HCT116 (cell line): ENCODE results near the gene ELF2. TPM values are rescaled to one million over a fixed set of nuclear protein-coding genes. Genes with fewer than 3 reads are reported as not detected.

Experiments used
- ATAC-seq: fragments of 200-7000 bp; cut with Tn5 transposase; 2 replicates; pipeline ENCODE4 v1.9.1; 2020; ENCODE audit warnings: mild to moderate bottlenecking, moderate library complexity
- BruUV-seq: library from RNA; stranded (reverse); fragments of 400-500 nt; replicated peaks from 2 replicates; lab custom pipeline; 2021; lab: Mats Ljungman, UMichigan
- CTCF ChIA-PET: fragments of 300-600 bp; sonication (Branson Sonifier 250); formaldehyde crosslinking; loops from one replicate; lab custom pipeline; 2021; ENCODE audit warnings: antibody characterized with exemption; lab: Charles Lee
- POLR2A ChIA-PET: fragments of 300-600, 350-600 bp; sonication (Branson Sonifier 250); formaldehyde crosslinking; loops from one replicate; lab custom pipeline; 2021; ENCODE audit warnings: antibody characterized with exemption; lab: Charles Lee
- RAD21 ChIA-PET, 2 experiments: fragments of 300-600 bp; sonication (Branson Sonifier 250); formaldehyde crosslinking; loops; one replicate each; lab custom pipeline; 2023; ENCODE audit warnings: low total read pairs in 2 of 2; ENCODE audit not compliant: uncharacterized antibody in 2 of 2, unreplicated experiment in 2 of 2, low non-redundant PET in 1 of 2; lab: Charles Lee
- DNase-seq: peaks from one replicate; pipeline ENCODE4 v3.0.0-alpha.2; 2010; ENCODE audit warnings: low read depth, low spot score
- H2AFZ ChIP-seq: fragments of 200-600 bp; shearing (Covaris generic), sonication (generic); 2 replicates; pipeline ENCODE4 v1.6.1; 2017; ENCODE audit warnings: low read depth, mixed run types, mixed read lengths, antibody characterized with exemption, low read length; ENCODE audit not compliant: poor library complexity, severe bottlenecking
- H3K27ac ChIP-seq: 2 replicates; pipeline ENCODE4 v1.5.1; 2012; ENCODE audit warnings: low read depth, low read length
- H3K27me3 ChIP-seq: fragments of 200-600 bp; sonication (generic); 2 replicates; pipeline ENCODE4 v1.6.1; 2016; ENCODE audit warnings: mixed run types, low read length, mixed read lengths; ENCODE audit not compliant: insufficient read depth
- H3K36me3 ChIP-seq, 2 experiments: fragments of 200-500 bp in 1 of 2; fragments of 200-600 bp in 1 of 2; sonication (Bioruptor generic) in 1 of 2; sonication (generic) in 1 of 2; 2 replicates each; pipeline versions ENCODE4 v1.5.1 to v1.6.1; 2014 to 2016; ENCODE audit warnings: low read length in 2 of 2, inconsistent platforms in 1 of 2, mixed read lengths in 1 of 2, mixed run types in 1 of 2; ENCODE audit not compliant: insufficient read depth in 2 of 2, control insufficient read depth in 1 of 2
- H3K4me1 ChIP-seq, 2 experiments: fragments of 200-600 bp in 1 of 2; sonication (generic) in 1 of 2; 2 replicates each; pipeline versions ENCODE4 v1.5.1 to v1.6.1; 2012 to 2017; ENCODE audit warnings: low read length in 2 of 2, inconsistent platforms in 1 of 2, mild to moderate bottlenecking in 1 of 2, mixed read lengths in 1 of 2, mixed run types in 1 of 2, moderate library complexity in 1 of 2; ENCODE audit not compliant: insufficient read depth in 2 of 2, control insufficient read depth in 1 of 2
- H3K4me2 ChIP-seq: fragments of 200-600 bp; sonication (generic); 2 replicates; pipeline ENCODE4 v1.6.1; 2017; ENCODE audit warnings: mixed run types, low read length, mixed read lengths
- H3K4me3 ChIP-seq, 2 experiments: fragments of 200-600 bp in 1 of 2; sonication (generic) in 1 of 2; replicated peaks in 1 of 2; 2 replicates each; pipeline ENCODE4 v1.5.1; 2011 to 2016; ENCODE audit warnings: low read length in 2 of 2, control low read depth in 1 of 2, low read depth in 1 of 2, mild to moderate bottlenecking in 1 of 2, mixed read lengths in 1 of 2, mixed run types in 1 of 2
- H3K79me2 ChIP-seq: fragments of 200-600 bp; sonication (generic); 2 replicates; pipeline ENCODE4 v1.6.1; 2017; ENCODE audit warnings: mild to moderate bottlenecking, mixed run types, low read length, moderate library complexity, mixed read lengths; ENCODE audit not compliant: insufficient read depth
- H3K9ac ChIP-seq: fragments of 200-600 bp; sonication (generic); 2 replicates; pipeline ENCODE4 v1.6.1; 2016; ENCODE audit warnings: low read length, mixed read lengths
- H3K9me2 ChIP-seq: fragments of 200-600 bp; sonication (generic), shearing (Covaris generic); 2 replicates; pipeline ENCODE4 v1.6.1; 2017; ENCODE audit warnings: mixed run types, mild to moderate bottlenecking, moderate library complexity; ENCODE audit not compliant: insufficient read depth
- H3K9me3 ChIP-seq, 2 experiments: fragments of 200-500 bp in 1 of 2; fragments of 200-600 bp in 1 of 2; sonication (Bioruptor generic) in 1 of 2; sonication (generic) in 1 of 2; 2 replicates each; pipeline ENCODE4 v1.6.1; 2014 to 2017; ENCODE audit warnings: low read length in 2 of 2, mixed read lengths in 2 of 2, inconsistent platforms in 1 of 2, low read depth in 1 of 2, mild to moderate bottlenecking in 1 of 2, mixed run types in 1 of 2, moderate library complexity in 1 of 2; ENCODE audit not compliant: control insufficient read depth in 1 of 2, insufficient read depth in 1 of 2
- H4K20me1 ChIP-seq: fragments of 200-600 bp; sonication (generic), shearing (Covaris generic); 2 replicates; pipeline ENCODE4 v1.6.1; 2017; ENCODE audit warnings: mixed run types, mild to moderate bottlenecking, moderate library complexity; ENCODE audit not compliant: insufficient read depth
- CBX3 ChIP-seq: IDR thresholded peaks from 2 replicates; pipeline ENCODE4 v1.6.1; 2012; ENCODE audit warnings: low read depth
- CEBPB ChIP-seq: IDR thresholded peaks from 2 replicates; pipeline ENCODE4 v1.6.1; 2012; ENCODE audit warnings: low read depth
- EGR1 ChIP-seq: IDR thresholded peaks from 2 replicates; pipeline ENCODE4 v1.6.1; 2012; ENCODE audit warnings: low read depth
- ELF1 ChIP-seq: IDR thresholded peaks from 2 replicates; pipeline ENCODE4 v1.6.1; 2012; ENCODE audit warnings: low read depth, borderline replicate concordance
- EZH2 ChIP-seq: fragments of 200-600 bp; sonication (generic); IDR thresholded peaks from 2 replicates; pipeline ENCODE4 v1.6.1; 2017; ENCODE audit warnings: antibody characterized with exemption, mixed run types
- EZH2phosphoT487 ChIP-seq: fragments of 200-600 bp; IDR thresholded peaks from 2 replicates; pipeline ENCODE4 v1.6.1; 2018; ENCODE audit warnings: antibody characterized with exemption, borderline replicate concordance
- FOSL1 ChIP-seq: IDR thresholded peaks from 2 replicates; pipeline ENCODE4 v1.6.1; 2012; ENCODE audit warnings: low read depth
- JUND ChIP-seq: IDR thresholded peaks from 2 replicates; pipeline ENCODE4 v1.6.1; 2012
- POLR2AphosphoS5 ChIP-seq: IDR thresholded peaks from 2 replicates; pipeline ENCODE4 v1.6.1; 2011; ENCODE audit warnings: mild to moderate bottlenecking, low read depth, low read length, moderate library complexity
- RAD21 ChIP-seq: IDR thresholded peaks from 2 replicates; pipeline ENCODE4 v1.6.1; 2012; ENCODE audit warnings: low read depth, mild to moderate bottlenecking
- SIN3A ChIP-seq: IDR thresholded peaks from 2 replicates; pipeline ENCODE4 v1.6.1; 2012; ENCODE audit warnings: low read depth
- SP1 ChIP-seq: IDR thresholded peaks from 2 replicates; pipeline ENCODE4 v1.6.1; 2012; ENCODE audit warnings: low read depth
- SRF ChIP-seq: IDR thresholded peaks from 2 replicates; pipeline ENCODE4 v1.6.1; 2012; ENCODE audit warnings: low read depth
- YY1 ChIP-seq: IDR thresholded peaks from 2 replicates; pipeline ENCODE4 v1.6.1; 2011; ENCODE audit warnings: low read length, low read depth, moderate library complexity, mild to moderate bottlenecking; ENCODE audit not compliant: insufficient replicate concordance; ENCODE audit errors: extremely low read depth
- ZNF274 ChIP-seq: fragments of 200-500 bp; sonication (Bioruptor generic); IDR thresholded peaks from 2 replicates; pipeline ENCODE4 v1.6.1; 2014; ENCODE audit warnings: mild to moderate bottlenecking, low read depth, low read length, inconsistent platforms
- intact Hi-C: fragments of 100-400 bp; cut with micrococcal nuclease; formaldehyde crosslinking; loops from 2 replicates; pipeline ENCODE4 v1.10.0; 2022
- total RNA-seq: library from RNA; stranded (reverse); gene quantifications from one replicate; pipeline ENCODE4 v1.2.1, GENCODE V29; 2021; ENCODE audit not compliant: unreplicated experiment
- TF ChIP-seq, protein P1 (sequence below): IDR thresholded peaks from 2 replicates; pipeline ENCODE4 v1.6.1; 2012
- TF ChIP-seq, protein P2 (sequence below), 3 experiments: fragments of 200-600 bp in 1 of 3; sonication (generic) in 1 of 3; IDR thresholded peaks in 2 of 3; conservative IDR thresholded peaks in 1 of 3; 2 replicates each; pipeline ENCODE4 v1.5.1; 2012 to 2017; ENCODE audit warnings: low read depth in 2 of 3, low read length in 2 of 3, antibody characterized with exemption in 1 of 3, borderline replicate concordance in 1 of 3, control low read depth in 1 of 3, mild to moderate bottlenecking in 1 of 3, mixed read lengths in 1 of 3, mixed run types in 1 of 3, moderate library complexity in 1 of 3; ENCODE audit not compliant: insufficient read depth in 1 of 3
- TF ChIP-seq, protein P3 (sequence below): IDR thresholded peaks from 2 replicates; pipeline ENCODE4 v1.6.1; 2012; ENCODE audit warnings: low read depth

The ELF2 gene
- total RNA-seq, 1 experiment from 2014 or later = 28.2 TPM

DNA sequence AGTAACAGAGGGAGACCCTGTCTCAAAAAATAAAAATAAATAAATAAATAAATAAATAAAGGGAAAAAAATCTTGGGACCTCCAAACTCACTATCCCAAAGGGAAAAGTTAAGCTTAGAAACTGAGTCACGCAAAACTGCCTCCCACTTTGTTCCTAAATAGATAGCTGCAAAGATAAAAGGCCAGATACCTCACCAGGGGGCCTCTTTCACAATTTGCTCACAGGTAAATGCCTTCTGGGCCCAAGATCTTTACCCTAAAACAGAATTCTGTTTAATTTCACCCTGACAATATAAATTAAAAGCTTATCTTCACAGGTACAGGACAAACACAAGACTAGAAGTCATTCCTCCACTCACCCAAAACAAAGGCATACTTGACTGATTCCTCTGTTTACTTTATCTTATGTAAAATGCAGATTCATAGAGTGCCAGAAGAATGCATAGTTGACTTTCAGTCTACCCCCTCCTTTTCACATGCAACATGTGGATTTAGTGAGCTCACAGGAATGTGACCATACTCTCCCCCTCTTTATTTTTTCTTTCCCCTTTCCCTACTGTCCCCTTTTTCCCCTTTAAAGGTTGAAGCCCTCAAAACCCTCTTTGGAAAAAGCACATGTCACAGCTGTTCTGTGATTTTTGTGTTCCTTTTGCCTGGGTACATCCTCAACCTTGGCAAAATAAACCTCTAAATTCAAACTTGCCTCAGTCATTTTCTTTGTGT is 23.4 kb downstream of the ELF2 start:
- DNase-seq = no peak
- no peaks in the 10 kb centered on the region for H3K9me3 ChIP-seq
- no peaks in the 10 kb centered on the region for H3K27me3 ChIP-seq
- no peak overlapping the region for H3K4me3 ChIP-seq
- RAD21 ChIA-PET = no interaction called here
- ATAC-seq = no peak
- H3K9ac ChIP-seq = no peak overlapping the region
- H3K4me2 ChIP-seq = no peak overlapping the region
- intact Hi-C loops = no loop called here
- no peaks in the 10 kb centered on the region for H3K36me3 ChIP-seq
- H2AFZ ChIP-seq = no peak overlapping the region
- no peak overlapping the region for H3K27ac ChIP-seq
- H3K4me1 ChIP-seq = no peaks in the 10 kb centered on the region
- no peaks in the 10 kb centered on the region; the same call in 1 of the 2 replicates for H3K79me2 ChIP-seq
- no TSS peak for BruUV-seq
- POLR2A ChIA-PET = no interaction called here
- no peaks in the 10 kb centered on the region for H3K9me2 ChIP-seq
- no peaks in the 10 kb centered on the region for H4K20me1 ChIP-seq
- TF ChIP-seq SRF (no peak), CEBPB (no peak), YY1 (no peak), EZH2 (no peak), JUND (no peak), SP1 (no peak), CBX3 (no peak), RAD21 (no peak), ZNF274 (no peak), POLR2AphosphoS5 (no peak), ELF1 (no peak), SIN3A (no peak), EZH2phosphoT487 (no peak), FOSL1 (no peak), EGR1 (no peak)
- TF ChIP-seq, protein P1, sequence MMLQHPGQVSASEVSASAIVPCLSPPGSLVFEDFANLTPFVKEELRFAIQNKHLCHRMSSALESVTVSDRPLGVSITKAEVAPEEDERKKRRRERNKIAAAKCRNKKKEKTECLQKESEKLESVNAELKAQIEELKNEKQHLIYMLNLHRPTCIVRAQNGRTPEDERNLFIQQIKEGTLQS = no peak
- TF ChIP-seq, protein P2, sequence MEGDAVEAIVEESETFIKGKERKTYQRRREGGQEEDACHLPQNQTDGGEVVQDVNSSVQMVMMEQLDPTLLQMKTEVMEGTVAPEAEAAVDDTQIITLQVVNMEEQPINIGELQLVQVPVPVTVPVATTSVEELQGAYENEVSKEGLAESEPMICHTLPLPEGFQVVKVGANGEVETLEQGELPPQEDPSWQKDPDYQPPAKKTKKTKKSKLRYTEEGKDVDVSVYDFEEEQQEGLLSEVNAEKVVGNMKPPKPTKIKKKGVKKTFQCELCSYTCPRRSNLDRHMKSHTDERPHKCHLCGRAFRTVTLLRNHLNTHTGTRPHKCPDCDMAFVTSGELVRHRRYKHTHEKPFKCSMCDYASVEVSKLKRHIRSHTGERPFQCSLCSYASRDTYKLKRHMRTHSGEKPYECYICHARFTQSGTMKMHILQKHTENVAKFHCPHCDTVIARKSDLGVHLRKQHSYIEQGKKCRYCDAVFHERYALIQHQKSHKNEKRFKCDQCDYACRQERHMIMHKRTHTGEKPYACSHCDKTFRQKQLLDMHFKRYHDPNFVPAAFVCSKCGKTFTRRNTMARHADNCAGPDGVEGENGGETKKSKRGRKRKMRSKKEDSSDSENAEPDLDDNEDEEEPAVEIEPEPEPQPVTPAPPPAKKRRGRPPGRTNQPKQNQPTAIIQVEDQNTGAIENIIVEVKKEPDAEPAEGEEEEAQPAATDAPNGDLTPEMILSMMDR (IDR thresholded peaks at IDR 0.05 in 2 of 3, conservative IDR thresholded peaks at IDR 0.05 in 1 of 3; ENCODE audit: borderline replicate concordance in 1 of 3, insufficient read depth in 1 of 3, low read depth in 2 of 3, low read length in 2 of 3) = no peak
- TF ChIP-seq, protein P3, sequence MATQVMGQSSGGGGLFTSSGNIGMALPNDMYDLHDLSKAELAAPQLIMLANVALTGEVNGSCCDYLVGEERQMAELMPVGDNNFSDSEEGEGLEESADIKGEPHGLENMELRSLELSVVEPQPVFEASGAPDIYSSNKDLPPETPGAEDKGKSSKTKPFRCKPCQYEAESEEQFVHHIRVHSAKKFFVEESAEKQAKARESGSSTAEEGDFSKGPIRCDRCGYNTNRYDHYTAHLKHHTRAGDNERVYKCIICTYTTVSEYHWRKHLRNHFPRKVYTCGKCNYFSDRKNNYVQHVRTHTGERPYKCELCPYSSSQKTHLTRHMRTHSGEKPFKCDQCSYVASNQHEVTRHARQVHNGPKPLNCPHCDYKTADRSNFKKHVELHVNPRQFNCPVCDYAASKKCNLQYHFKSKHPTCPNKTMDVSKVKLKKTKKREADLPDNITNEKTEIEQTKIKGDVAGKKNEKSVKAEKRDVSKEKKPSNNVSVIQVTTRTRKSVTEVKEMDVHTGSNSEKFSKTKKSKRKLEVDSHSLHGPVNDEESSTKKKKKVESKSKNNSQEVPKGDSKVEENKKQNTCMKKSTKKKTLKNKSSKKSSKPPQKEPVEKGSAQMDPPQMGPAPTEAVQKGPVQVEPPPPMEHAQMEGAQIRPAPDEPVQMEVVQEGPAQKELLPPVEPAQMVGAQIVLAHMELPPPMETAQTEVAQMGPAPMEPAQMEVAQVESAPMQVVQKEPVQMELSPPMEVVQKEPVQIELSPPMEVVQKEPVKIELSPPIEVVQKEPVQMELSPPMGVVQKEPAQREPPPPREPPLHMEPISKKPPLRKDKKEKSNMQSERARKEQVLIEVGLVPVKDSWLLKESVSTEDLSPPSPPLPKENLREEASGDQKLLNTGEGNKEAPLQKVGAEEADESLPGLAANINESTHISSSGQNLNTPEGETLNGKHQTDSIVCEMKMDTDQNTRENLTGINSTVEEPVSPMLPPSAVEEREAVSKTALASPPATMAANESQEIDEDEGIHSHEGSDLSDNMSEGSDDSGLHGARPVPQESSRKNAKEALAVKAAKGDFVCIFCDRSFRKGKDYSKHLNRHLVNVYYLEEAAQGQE = no peak
- CTCF ChIA-PET = no interaction called here
